Fibroblast of lung (primary cell): Measurements from ENCODE around the gene FERMT1. TPM values are rescaled to one million over a fixed set of nuclear protein-coding genes. Genes with fewer than 3 reads are reported as not detected.

Experiments used
- DNase-seq, 2 donors: peaks; one replicate each; pipeline versions ENCODE4 v3.0.0 to v3.0.0-alpha.2; 2010; ENCODE audit warnings: low read depth in 2 of 2
- H2AFZ ChIP-seq: 2 replicates; pipeline ENCODE4 v1.5.1; 2012; ENCODE audit warnings: low read length, control low read depth, inconsistent platforms
- H3K27ac ChIP-seq: 2 replicates; pipeline ENCODE4 v1.5.1; 2011; ENCODE audit warnings: low read length, control low read depth; ENCODE audit not compliant: insufficient read depth
- H3K27me3 ChIP-seq: 2 replicates; pipeline ENCODE4 v1.5.1; 2011; ENCODE audit warnings: mild to moderate bottlenecking, low read length; ENCODE audit not compliant: control insufficient read depth, insufficient read depth
- H3K36me3 ChIP-seq: 2 replicates; pipeline ENCODE4 v1.5.1; 2011; ENCODE audit warnings: low read length; ENCODE audit not compliant: control insufficient read depth, insufficient read depth
- H3K4me1 ChIP-seq: 2 replicates; pipeline ENCODE4 v1.5.1; 2011; ENCODE audit warnings: low read length; ENCODE audit not compliant: control insufficient read depth, insufficient read depth; ENCODE audit errors: extremely low read depth
- H3K4me2 ChIP-seq: 2 replicates; pipeline ENCODE4 v1.5.1; 2011; ENCODE audit warnings: low read length, control low read depth; ENCODE audit not compliant: insufficient read depth; ENCODE audit errors: extremely low read depth
- H3K4me3 ChIP-seq, 4 experiments: fragments of 200-600 bp in 1 of 4; sonication (generic) in 1 of 4; replicated peaks in 1 of 4; 2 replicates each; pipeline ENCODE4 v1.5.1; 2011 to 2016; ENCODE audit warnings: low read length in 4 of 4, low read depth in 3 of 4, mild to moderate bottlenecking in 3 of 4, control low read depth in 2 of 4, inconsistent platforms in 1 of 4, mixed read lengths in 1 of 4; ENCODE audit not compliant: insufficient read depth in 1 of 4; ENCODE audit errors: control extremely low read depth in 1 of 4
- H3K79me2 ChIP-seq: 2 replicates; pipeline ENCODE4 v1.5.1; 2012; ENCODE audit warnings: mild to moderate bottlenecking, low read length, inconsistent platforms; ENCODE audit not compliant: control insufficient read depth, insufficient read depth
- H3K9ac ChIP-seq: 2 replicates; pipeline ENCODE4 v1.5.1; 2011; ENCODE audit warnings: mild to moderate bottlenecking, low read length, control low read depth; ENCODE audit not compliant: insufficient read depth
- H3K9me3 ChIP-seq: 2 replicates; pipeline ENCODE4 v1.5.1; 2012; ENCODE audit warnings: low read depth, low read length; ENCODE audit not compliant: control insufficient read depth, insufficient read depth
- H4K20me1 ChIP-seq: 2 replicates; pipeline ENCODE4 v1.5.1; 2011; ENCODE audit warnings: low read length; ENCODE audit not compliant: control insufficient read depth, insufficient read depth; ENCODE audit errors: extremely low read depth
- CTCF ChIP-seq, 2 donors: IDR thresholded peaks in 1 of 2; conservative IDR thresholded peaks in 1 of 2; 1 replicate in 1 of 2; 2 replicates in 1 of 2; pipeline ENCODE4 v1.5.1; 2011 to 2012; ENCODE audit warnings: low read length in 2 of 2, control low read depth in 1 of 2, inconsistent platforms in 1 of 2, low read depth in 1 of 2, mild to moderate bottlenecking in 1 of 2
- EZH2 ChIP-seq: IDR thresholded peaks from 2 replicates; pipeline ENCODE4 v1.5.1; 2012; ENCODE audit warnings: low read length, control low read depth, mild to moderate bottlenecking; ENCODE audit errors: missing control alignments
- polyA plus RNA-seq, 2 donors: library from polyadenylated mRNA; depleted of rRNA in 1 of 2; stranded (reverse) in 1 of 2; unstranded in 1 of 2; fragments of >200 nt; gene quantifications; 2 replicates each; pipeline ENCODE4 v1.2.1, GENCODE V29; 2011 to 2012; ENCODE audit warnings: missing spikeins in 1 of 2
- total RNA-seq: library from RNA; depleted of rRNA; stranded (reverse); fragments of >200 nt; gene quantifications from 2 replicates; pipeline ENCODE4 v1.2.1, GENCODE V29; 2014

The FERMT1 gene
- total and polyA plus RNA-seq, 2 donors (not counting 1 experiment from before 2014, with no cell fraction given), result 6.8 to 8.1 TPM

GRCh38 chr20:6044115-6044514 is 78.7 kb downstream of the FERMT1 start:
- no peak overlapping the region for H3K4me3 ChIP-seq
- H3K9ac ChIP-seq, result no peak overlapping the region
- no peak overlapping the region for H3K27ac ChIP-seq
- no peaks in the 10 kb centered on the region for H3K4me1 ChIP-seq
- no peaks in the 10 kb centered on the region for H3K27me3 ChIP-seq
- H2AFZ ChIP-seq, result no peak overlapping the region
- TF ChIP-seq EZH2 (no peak), CTCF (conservative IDR thresholded peaks at IDR 0.05 in 1 of 2, IDR thresholded peaks at IDR 0.05 in 1 of 2; ENCODE audit: low read depth in 1 of 2, low read length in 2 of 2) (no peak)
- no peak for DNase-seq
- peaks cover 5% of the 10 kb centered on the region for H3K36me3 ChIP-seq
- no peaks in the 10 kb centered on the region for H3K9me3 ChIP-seq
- H3K79me2 ChIP-seq, result no peaks in the 10 kb centered on the region
- no peak overlapping the region for H3K4me2 ChIP-seq
- no peaks in the 10 kb centered on the region for H4K20me1 ChIP-seq

- no peak for DNase-seq
- peaks cover 7% of the 10 kb centered on the region for H3K36me3 ChIP-seq
Observed at GRCh38 chr20:6041808-6042265, 81.0 kb downstream of the FERMT1 start.

More at GRCh38 chr20:6041808-6042265, 81.0 kb downstream of the FERMT1 start:
- no peaks in the 10 kb centered on the region for H3K27me3 ChIP-seq
- no peaks in the 10 kb centered on the region for H3K4me1 ChIP-seq
- no peaks in the 10 kb centered on the region for H3K9me3 ChIP-seq
- TF ChIP-seq EZH2 (no peak), CTCF (conservative IDR thresholded peaks at IDR 0.05 in 1 of 2, IDR thresholded peaks at IDR 0.05 in 1 of 2; ENCODE audit: low read depth in 1 of 2, low read length in 2 of 2) (no peak)
- H4K20me1 ChIP-seq, result no peaks in the 10 kb centered on the region
- no peaks in the 10 kb centered on the region for H3K79me2 ChIP-seq
- no peak overlapping the region for H3K4me2 ChIP-seq
- no peak overlapping the region for H3K9ac ChIP-seq
- H3K4me3 ChIP-seq, result no peak overlapping the region
- no peak overlapping the region for H2AFZ ChIP-seq
- no peak overlapping the region for H3K27ac ChIP-seq
